ENCODE measurements around the gene COL19A1.

The COL19A1 gene

GRCh38 chr6:70073637-70074036, 207.3 kb downstream of the COL19A1 start:
- DNase-seq, result no peak

- no peak for DNase-seq
Measured at GRCh38 chr6:70079241-70079640, 212.9 kb downstream of the COL19A1 start.

- DNase-seq, result no peak
Measured at GRCh38 chr6:70080443-70081070, 214.2 kb downstream of the COL19A1 start.

- DNase-seq, result no peak
Measured at GRCh38 chr6:70082830-70083229, 216.5 kb downstream of the COL19A1 start.

- DNase-seq, result no peak
Measured at GRCh38 chr6:70086806-70087205, 220.4 kb downstream of the COL19A1 start.

GRCh38 chr6:70094156-70094555, 227.8 kb downstream of the COL19A1 start:
- no peak for DNase-seq

- no peak for DNase-seq
Measured at GRCh38 chr6:70099732-70100131, 233.4 kb downstream of the COL19A1 start.

- DNase-seq, result peak; percentile 6
Measured at GRCh38 chr6:70103798-70104197, 237.4 kb downstream of the COL19A1 start.

- peak; percentile 16 for DNase-seq
Measured at GRCh38 chr6:70107852-70108629, 241.7 kb downstream of the COL19A1 start.

- DNase-seq, result no peak
Measured at GRCh38 chr6:70110126-70111022, 244.0 kb downstream of the COL19A1 start.

GRCh38 chr6:70111737-70112136, 245.4 kb downstream of the COL19A1 start:
- DNase-seq, result no peak

GRCh38 chr6:70112716-70113115, 246.4 kb downstream of the COL19A1 start:
- no peak for DNase-seq

GRCh38 chr6:70113171-70113570, 246.8 kb downstream of the COL19A1 start:
- no peak for DNase-seq

GRCh38 chr6:70118670-70119069, 252.3 kb downstream of the COL19A1 start:
- no peak for DNase-seq

GRCh38 chr6:70119218-70119835, 253.0 kb downstream of the COL19A1 start:
- no peak for DNase-seq

GRCh38 chr6:70124443-70124842, 258.1 kb downstream of the COL19A1 start:
- no peak for DNase-seq

GRCh38 chr6:70124882-70125545, 258.7 kb downstream of the COL19A1 start:
- no peak for DNase-seq

GRCh38 chr6:70125602-70126001, 259.2 kb downstream of the COL19A1 start:
- DNase-seq, result no peak

GRCh38 chr6:70129341-70129740, 263.0 kb downstream of the COL19A1 start:
- no peak for DNase-seq

- DNase-seq, result no peak
Measured at GRCh38 chr6:70130865-70131264, 264.5 kb downstream of the COL19A1 start.

- DNase-seq, result no peak
Measured at GRCh38 chr6:70131528-70131927, 265.2 kb downstream of the COL19A1 start.

GRCh38 chr6:70133246-70133645, 266.9 kb downstream of the COL19A1 start:
- DNase-seq, result no peak

Measured in activated CD4-positive, alpha-beta T cell treated with anti-CD3 and anti-CD28 coated beads, Interleukin-2, amount 50 U/mL, for 16 hours (primary cell).